Liver (tissue), 3 donors: ENCODE data around the gene UBASH3B.

Source experiments
- SP1 ChIP-seq: IDR thresholded peaks from 2 replicates; pipeline ENCODE4 v1.6.1; 2018; ENCODE audit warnings: antibody characterized with exemption, mild to moderate bottlenecking
- TF ChIP-seq, protein P1 (sequence below): fragments of 150-350 bp; IDR thresholded peaks from 2 replicates; pipeline ENCODE4 v1.5.1; 2017; ENCODE audit warnings: improper control_type of control experiment, low read depth, low read length; ENCODE audit not compliant: missing input control
- donor health status: healthy.
- donor health status: healthy.

DNA sequence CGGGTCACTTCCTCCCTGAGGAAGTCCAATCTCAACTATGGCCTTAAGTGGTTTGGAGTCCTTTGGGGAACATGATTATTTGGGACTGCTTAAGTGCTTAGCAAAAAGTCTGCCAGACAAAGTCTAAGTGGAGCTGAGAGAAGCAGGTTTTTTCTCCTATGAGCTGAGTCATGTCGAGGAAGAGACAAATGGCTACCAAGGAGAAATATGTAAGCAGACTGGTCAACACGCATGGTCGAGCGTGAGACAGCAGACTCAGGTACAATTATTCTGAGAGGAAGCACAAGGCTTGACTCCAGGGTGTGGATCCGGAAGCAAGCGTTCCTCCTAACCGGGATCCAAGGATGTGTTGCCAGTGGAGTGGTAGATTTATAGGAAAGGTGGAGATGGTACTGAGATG lies 30.6 kb downstream of the UBASH3B start:
- no peak for TF ChIP-seq SP1
- TF ChIP-seq, protein P1, sequence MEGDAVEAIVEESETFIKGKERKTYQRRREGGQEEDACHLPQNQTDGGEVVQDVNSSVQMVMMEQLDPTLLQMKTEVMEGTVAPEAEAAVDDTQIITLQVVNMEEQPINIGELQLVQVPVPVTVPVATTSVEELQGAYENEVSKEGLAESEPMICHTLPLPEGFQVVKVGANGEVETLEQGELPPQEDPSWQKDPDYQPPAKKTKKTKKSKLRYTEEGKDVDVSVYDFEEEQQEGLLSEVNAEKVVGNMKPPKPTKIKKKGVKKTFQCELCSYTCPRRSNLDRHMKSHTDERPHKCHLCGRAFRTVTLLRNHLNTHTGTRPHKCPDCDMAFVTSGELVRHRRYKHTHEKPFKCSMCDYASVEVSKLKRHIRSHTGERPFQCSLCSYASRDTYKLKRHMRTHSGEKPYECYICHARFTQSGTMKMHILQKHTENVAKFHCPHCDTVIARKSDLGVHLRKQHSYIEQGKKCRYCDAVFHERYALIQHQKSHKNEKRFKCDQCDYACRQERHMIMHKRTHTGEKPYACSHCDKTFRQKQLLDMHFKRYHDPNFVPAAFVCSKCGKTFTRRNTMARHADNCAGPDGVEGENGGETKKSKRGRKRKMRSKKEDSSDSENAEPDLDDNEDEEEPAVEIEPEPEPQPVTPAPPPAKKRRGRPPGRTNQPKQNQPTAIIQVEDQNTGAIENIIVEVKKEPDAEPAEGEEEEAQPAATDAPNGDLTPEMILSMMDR, result no peak
